SH-SY5Y (cell line): ENCODE results near the gene HEXD.
A peak's percentile ranks its signal among the peaks of the same experiment; 100 is the strongest.

ENCODE experiments used
- GATA2 ChIP-seq: IDR thresholded peaks from 2 replicates; pipeline ENCODE4 v1.6.1; 2011; ENCODE audit warnings: mild to moderate bottlenecking, low read depth, low read length
- GATA3 ChIP-seq: IDR thresholded peaks from 2 replicates; pipeline ENCODE4 v1.6.1; 2011; ENCODE audit warnings: low read depth, mild to moderate bottlenecking, low read length, moderate library complexity

The HEXD gene

GRCh38 chr17:82446649-82447048, 28.5 kb downstream of the HEXD start:
- TF ChIP-seq GATA2 (no peak), GATA3 (no peak)

GRCh38 chr17:82447876-82448275, 29.7 kb downstream of the HEXD start:
- TF ChIP-seq GATA2 = no peak
- no peak for TF ChIP-seq GATA3

GRCh38 chr17:82449131-82449882, 31.2 kb downstream of the HEXD start:
- TF ChIP-seq GATA3 (no peak), GATA2 (no peak)

- TF ChIP-seq GATA2 (no peak), GATA3 (no peak)
Measured at GRCh38 chr17:82449883-82450356, 31.8 kb downstream of the HEXD start.

GRCh38 chr17:82450357-82451106, 32.4 kb downstream of the HEXD start, which contains the start of gene CYBC1:
Gene CYBC1, minus strand, starts transcription at chr17:82450752. Its CDS starts 1,498 bp downstream, at chr17:82449254.
- TF ChIP-seq GATA2 (no peak), GATA3 (no peak)

- TF ChIP-seq GATA3 (no peak), GATA2 (no peak)
Measured at GRCh38 chr17:82452162-82452561, 34.0 kb downstream of the HEXD start.

- no peak for TF ChIP-seq GATA2
Measured at GRCh38 chr17:82457073-82457928, 39.2 kb downstream of the HEXD start.

- TF ChIP-seq GATA2 (0 out of 2 replicates have a peak, but pooled peaks have one; percentile 43), GATA3 (no peak)
Measured at GRCh38 chr17:82457929-82458178, 39.7 kb downstream of the HEXD start.

GRCh38 chr17:82458179-82458884, 40.2 kb downstream of the HEXD start, which contains the start of gene NARF:
Gene NARF, plus strand, starts transcription at chr17:82458741. Its CDS starts 63 bp downstream, at chr17:82458804.
- no peak for TF ChIP-seq GATA3
- TF ChIP-seq GATA2 = no peak; the same call in 1 of the 2 replicates

- no peak for TF ChIP-seq GATA3
- no peak for TF ChIP-seq GATA2
Measured at GRCh38 chr17:82458885-82459424, 40.8 kb downstream of the HEXD start.

GRCh38 chr17:82461827-82462524, 43.8 kb downstream of the HEXD start:
- no peak for TF ChIP-seq GATA3
- TF ChIP-seq GATA2 = no peak

- TF ChIP-seq GATA2 = no peak
- TF ChIP-seq GATA3 = no peak
Measured at GRCh38 chr17:82463391-82463790, 45.2 kb downstream of the HEXD start.

GRCh38 chr17:82463925-82464566, 45.9 kb downstream of the HEXD start:
- no peak for TF ChIP-seq GATA3
- TF ChIP-seq GATA2 = no peak
